Memory B cell (primary cell): ENCODE results near the gene PDZRN4.

Experiments used
- ATAC-seq: fragments of 150-1000 bp; cut with Tn5 transposase; 2 replicates; pipeline ENCODE4 v1.10.0; 2021; ENCODE audit warnings: low read depth, mild to moderate bottlenecking, moderate library complexity
- DNase-seq, 2 donors: peaks; one replicate each; pipeline ENCODE4 v3.0.0; 2022; ENCODE audit warnings: low spot score in 2 of 2
- H3K27ac Mint-ChIP-seq: one replicate; pipeline ENCODE4 v1.8.0; 2022; ENCODE audit warnings: mild to moderate bottlenecking, moderate library complexity, mixed read lengths
- H3K27me3 Mint-ChIP-seq: one replicate; pipeline ENCODE4 v1.8.0; 2022; ENCODE audit warnings: mixed read lengths
- H3K36me3 Mint-ChIP-seq: one replicate; pipeline ENCODE4 v1.8.0; 2022; ENCODE audit warnings: mild to moderate bottlenecking, mixed read lengths
- H3K4me1 Mint-ChIP-seq: one replicate; pipeline ENCODE4 v1.8.0; 2022; ENCODE audit warnings: mixed read lengths
- H3K4me3 Mint-ChIP-seq: one replicate; pipeline ENCODE4 v1.8.0; 2022; ENCODE audit warnings: mild to moderate bottlenecking, moderate library complexity, mixed read lengths
- H3K9me3 Mint-ChIP-seq: one replicate; pipeline ENCODE4 v1.8.0; 2022; ENCODE audit warnings: mixed read lengths

Gene PDZRN4

DNA sequence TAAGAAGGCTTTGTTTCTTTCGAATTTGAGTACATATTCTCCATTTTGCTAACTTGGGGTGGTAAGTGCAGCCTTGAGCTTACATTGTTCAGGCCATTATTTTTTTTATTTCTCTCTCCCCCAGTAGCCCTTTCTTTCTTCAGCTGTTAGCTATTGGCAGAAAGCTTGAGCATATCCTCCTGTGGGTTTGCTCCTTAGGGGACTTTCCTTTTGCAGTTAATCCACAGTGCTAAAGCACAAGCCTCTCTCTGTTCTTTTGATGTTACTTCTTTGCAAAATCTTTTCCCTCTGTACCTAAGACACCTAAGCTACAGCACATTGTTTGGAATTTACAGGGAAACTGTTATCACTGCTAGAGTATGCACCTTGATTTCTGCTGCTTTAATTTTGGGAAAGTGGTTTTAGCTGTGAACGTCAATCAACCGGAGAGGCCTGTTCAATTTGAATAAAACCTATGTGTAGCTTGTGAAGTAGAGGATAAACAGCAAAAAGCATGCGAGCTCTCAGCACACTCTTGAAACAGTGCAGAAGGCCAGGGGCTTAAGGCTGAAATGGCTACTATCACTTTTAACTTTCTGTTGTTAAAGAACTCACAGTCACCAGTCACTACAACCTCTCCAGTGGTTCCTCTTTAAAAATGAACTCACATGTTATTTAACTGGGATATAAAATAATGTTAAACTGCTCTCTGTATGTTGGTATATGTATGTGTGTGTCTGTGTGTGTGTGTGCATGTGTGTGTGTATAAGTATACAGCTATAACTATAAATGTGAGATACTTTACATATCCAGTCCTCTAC lies 139.2 kb downstream of the PDZRN4 start:
- DNase-seq (no peak), ATAC-seq (no peak)
- H3K4me3 Mint-ChIP-seq: no peak overlapping the region
- no peaks in the 10 kb centered on the region for H3K36me3 Mint-ChIP-seq
- no peaks in the 10 kb centered on the region for H3K4me1 Mint-ChIP-seq
- no peaks in the 10 kb centered on the region for H3K9me3 Mint-ChIP-seq
- no peak overlapping the region for H3K27ac Mint-ChIP-seq
- H3K27me3 Mint-ChIP-seq: peaks cover 7% of the 10 kb centered on the region

DNA sequence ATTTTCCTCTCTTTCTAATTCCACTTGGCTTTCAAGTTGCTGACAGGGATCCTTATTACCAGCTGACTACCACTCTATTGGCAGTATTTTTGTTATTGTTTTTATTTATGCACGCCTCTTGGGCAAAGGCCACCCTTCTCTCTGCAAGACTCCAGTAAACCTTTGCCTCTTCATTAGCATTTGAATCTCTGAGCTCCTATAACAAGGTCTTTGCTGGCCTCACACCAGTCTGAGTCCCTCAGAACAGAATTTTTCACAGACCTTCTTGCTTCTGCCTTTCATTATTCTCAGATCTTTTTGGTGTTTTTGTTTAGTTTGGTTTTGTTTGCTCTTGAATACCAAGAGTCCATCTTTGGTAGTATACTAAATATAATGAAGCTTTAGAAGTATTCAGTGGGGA lies 145.9 kb downstream of the PDZRN4 start:
- ATAC-seq: no peak
- H3K27me3 Mint-ChIP-seq: peaks cover 7% of the 10 kb centered on the region
- H3K9me3 Mint-ChIP-seq: no peaks in the 10 kb centered on the region
- no peaks in the 10 kb centered on the region for H3K36me3 Mint-ChIP-seq
- H3K4me1 Mint-ChIP-seq: no peaks in the 10 kb centered on the region
- no peak for DNase-seq
- H3K27ac Mint-ChIP-seq: no peak overlapping the region
- H3K4me3 Mint-ChIP-seq: no peak overlapping the region

DNA sequence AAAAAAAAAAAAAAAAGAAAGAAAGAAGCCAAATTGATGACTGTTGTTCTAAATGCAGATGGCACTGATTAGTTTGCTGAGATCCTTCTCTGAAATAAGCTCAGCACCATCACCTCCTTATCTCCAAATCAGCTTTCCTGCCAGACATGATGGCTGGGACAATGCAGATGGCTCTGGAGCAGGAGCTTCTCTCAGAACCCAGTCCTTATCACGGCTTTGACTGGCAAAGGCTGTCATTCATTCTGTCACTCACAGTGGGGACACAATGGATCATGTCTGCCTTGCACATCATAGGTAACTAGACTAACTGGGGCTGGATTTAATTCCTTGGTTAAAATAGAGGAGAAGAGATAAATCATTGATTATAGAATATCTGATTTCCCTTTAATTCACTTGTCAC lies 146.3 kb downstream of the PDZRN4 start:
- Mint-ChIP-seq H3K4me3 (no peak overlapping the region), H3K27me3 (peaks cover 7% of the 10 kb centered on the region), H3K36me3 (no peaks in the 10 kb centered on the region)

DNA sequence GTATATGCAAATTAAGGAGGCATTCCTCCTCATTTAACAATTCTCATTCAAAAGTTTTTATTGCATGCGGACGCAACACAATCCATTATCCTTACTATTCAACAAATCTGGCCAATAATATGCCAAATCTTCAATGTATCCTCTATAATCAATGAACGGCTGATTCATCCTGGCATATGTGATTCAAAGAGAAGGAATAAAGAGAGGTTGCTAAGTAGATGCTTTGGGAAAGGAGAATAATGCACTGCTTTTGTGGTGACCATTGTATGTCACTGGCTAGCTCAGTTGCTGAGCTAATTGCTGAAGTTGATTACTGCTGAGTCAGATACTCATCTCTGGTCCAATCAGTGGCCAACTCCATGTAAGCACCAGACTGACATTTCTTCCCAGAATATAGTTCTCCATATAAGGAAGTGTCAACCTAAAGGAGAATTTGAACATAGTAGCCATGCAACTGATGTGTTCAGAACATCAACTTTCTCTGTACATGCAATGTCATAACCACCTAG lies 148.0 kb downstream of the PDZRN4 start:
- Mint-ChIP-seq H3K4me3 (no peak overlapping the region), H3K36me3 (no peaks in the 10 kb centered on the region), H3K4me1 (no peaks in the 10 kb centered on the region), H3K27ac (no peak overlapping the region), H3K27me3 (peaks cover 7% of the 10 kb centered on the region), H3K9me3 (no peaks in the 10 kb centered on the region)
- ATAC-seq (no peak), DNase-seq (no peak)

More for the DNA sequence above, 146.3 kb downstream of the PDZRN4 start:
- no peaks in the 10 kb centered on the region for H3K9me3 Mint-ChIP-seq
- ATAC-seq (no peak), DNase-seq (no peak)
- no peaks in the 10 kb centered on the region for H3K4me1 Mint-ChIP-seq
- no peak overlapping the region for H3K27ac Mint-ChIP-seq

DNA sequence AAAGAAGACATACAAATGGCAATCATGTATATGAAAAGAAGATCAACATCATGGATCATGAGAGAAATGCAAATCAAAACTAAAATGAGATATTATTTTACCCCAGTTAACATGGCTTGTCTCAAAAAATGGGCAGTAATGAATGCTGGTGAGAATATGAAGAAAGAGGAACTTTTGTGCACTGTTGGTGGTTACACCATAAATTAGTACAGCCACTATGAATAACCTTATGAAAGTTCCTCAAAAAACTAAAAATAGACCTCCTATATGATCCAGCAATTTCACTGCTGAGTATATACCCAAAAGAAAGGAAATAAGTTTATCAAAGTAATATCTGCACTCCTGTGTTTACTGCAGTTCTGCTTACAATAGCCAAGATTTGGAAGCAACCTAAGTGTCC lies 151.7 kb downstream of the PDZRN4 start:
- no peaks in the 10 kb centered on the region for H3K27me3 Mint-ChIP-seq
- no peaks in the 10 kb centered on the region for H3K4me1 Mint-ChIP-seq
- DNase-seq (no peak), ATAC-seq (no peak)
- no peak overlapping the region for H3K4me3 Mint-ChIP-seq
- H3K9me3 Mint-ChIP-seq: no peaks in the 10 kb centered on the region
- H3K27ac Mint-ChIP-seq: no peak overlapping the region
- no peaks in the 10 kb centered on the region for H3K36me3 Mint-ChIP-seq

DNA sequence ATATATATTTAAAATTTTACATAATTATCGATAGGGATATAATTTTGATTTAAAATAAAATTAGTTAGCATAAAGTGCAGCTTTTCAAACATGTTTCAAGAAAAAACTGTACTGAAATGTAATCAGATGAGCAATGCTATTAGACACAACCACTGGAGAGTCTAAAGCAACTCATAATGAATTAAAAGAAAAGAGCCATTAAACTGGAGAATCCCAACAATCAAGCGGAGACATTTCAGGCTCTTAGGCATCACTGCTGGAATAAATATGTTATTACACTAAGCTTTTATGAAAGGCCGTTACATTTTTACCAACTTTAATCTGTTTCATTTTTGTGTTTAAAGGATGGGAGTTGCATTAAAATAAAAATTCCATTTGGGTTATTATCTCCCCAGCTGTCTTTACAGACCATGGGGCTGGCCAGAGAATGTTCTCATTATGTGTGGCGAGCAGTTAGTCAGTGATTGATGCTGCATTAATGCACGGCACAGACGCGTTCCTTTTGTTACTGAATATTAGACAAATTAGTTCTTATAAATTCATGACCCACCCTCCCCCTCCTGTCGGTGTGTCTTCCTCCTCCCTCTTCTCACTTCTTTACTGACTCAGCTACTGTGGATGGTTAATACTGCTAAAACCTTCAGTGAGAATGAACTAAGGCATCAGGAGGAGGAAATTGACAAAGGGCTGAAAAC lies 156.8 kb downstream of the PDZRN4 start:
- Mint-ChIP-seq H3K4me1 (no peaks in the 10 kb centered on the region), H3K9me3 (no peaks in the 10 kb centered on the region), H3K36me3 (no peaks in the 10 kb centered on the region), H3K27me3 (no peaks in the 10 kb centered on the region), H3K4me3 (no peak overlapping the region), H3K27ac (no peak overlapping the region)
- DNase-seq (no peak), ATAC-seq (no peak)

DNA sequence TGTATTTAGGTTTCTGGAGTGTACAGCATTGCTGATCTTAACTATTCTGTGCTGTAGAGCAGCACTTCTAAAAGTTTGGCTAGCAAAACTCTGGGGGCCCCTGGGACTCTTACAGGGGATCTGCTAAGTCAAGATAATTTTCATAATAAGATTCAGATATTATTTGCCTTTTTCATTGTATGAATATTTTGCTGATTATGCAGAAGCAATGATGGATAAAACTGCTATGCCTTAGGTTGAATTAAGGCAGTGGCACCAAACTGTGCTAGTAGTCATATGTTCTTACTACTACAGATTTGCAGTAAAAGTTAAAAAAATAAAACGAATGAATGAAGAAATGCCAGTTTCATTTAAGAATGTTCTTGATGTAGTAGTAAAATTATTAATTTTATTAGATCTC lies 160.1 kb downstream of the PDZRN4 start:
- no peak for ATAC-seq
- H3K9me3 Mint-ChIP-seq: peaks cover 8% of the 10 kb centered on the region

DNA sequence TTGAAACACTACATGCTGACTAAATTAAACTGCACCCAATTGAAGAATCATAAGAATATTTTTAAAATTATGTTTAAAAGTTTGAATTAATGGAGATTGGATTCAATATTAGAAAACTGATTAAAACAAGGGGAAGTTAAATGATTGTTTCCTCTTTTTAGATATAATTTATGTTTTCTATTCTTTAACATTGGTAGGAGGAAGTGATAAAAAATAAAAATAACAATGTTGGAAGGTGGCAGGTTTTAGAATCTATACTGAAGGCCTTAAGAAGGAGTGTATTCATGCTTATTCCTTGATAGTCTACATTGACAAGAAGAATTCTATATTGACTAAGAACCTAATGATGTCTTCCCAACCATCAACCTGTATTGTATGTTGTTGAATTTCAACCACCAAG lies 168.1 kb downstream of the PDZRN4 start:
- Mint-ChIP-seq H3K27ac (no peak overlapping the region), H3K36me3 (no peaks in the 10 kb centered on the region), H3K4me1 (no peaks in the 10 kb centered on the region), H3K27me3 (no peaks in the 10 kb centered on the region), H3K9me3 (peaks cover 6% of the 10 kb centered on the region), H3K4me3 (no peak overlapping the region)
- no peak for ATAC-seq
- no peak for DNase-seq

More for the DNA sequence above, 160.1 kb downstream of the PDZRN4 start:
- Mint-ChIP-seq H3K36me3 (no peaks in the 10 kb centered on the region), H3K4me1 (no peaks in the 10 kb centered on the region), H3K27ac (no peak overlapping the region), H3K4me3 (no peak overlapping the region), H3K27me3 (no peaks in the 10 kb centered on the region)
- no peak for DNase-seq

DNA sequence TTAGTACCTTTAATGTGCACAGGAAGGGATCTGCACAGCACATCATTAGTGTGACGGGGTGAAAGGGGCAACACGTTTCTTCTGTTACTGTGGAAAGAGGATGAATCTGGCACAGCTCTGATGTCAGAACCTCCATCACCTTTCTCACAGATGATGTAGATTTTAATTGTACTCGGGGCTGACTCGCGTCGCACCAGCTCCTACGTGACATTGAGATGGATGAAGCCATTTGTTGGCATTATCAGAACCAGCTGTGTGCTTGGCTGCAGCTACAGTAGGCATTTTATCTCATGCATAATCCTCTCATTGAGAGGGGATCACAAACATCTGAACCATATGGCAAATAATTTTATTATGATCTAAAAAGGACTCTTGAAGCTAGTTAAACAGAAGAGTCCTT lies 173.6 kb downstream of the PDZRN4 start:
- Mint-ChIP-seq H3K27me3 (no peaks in the 10 kb centered on the region), H3K4me1 (no peaks in the 10 kb centered on the region), H3K27ac (no peak overlapping the region), H3K4me3 (no peak overlapping the region), H3K36me3 (no peaks in the 10 kb centered on the region), H3K9me3 (no peaks in the 10 kb centered on the region)
- no peak for ATAC-seq
- DNase-seq: no peak

DNA sequence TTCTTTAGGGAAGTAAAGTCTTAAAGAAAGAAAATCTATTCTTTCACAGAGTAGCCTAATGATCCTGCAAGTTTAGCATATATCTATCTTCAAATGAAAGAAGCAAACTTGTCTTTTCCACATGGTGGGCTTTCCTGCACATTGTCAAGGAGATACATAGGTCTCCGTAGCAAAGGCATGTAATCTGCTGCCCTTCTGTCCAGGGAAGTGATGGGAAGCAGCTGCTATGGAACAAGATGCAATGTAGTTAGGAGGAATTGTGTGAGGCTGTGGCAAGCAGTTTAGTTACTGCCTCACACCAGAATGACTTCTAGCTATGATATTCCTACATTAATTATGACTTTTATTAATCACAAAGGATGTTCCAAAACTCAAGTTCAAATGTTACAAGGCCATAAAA lies 174.4 kb downstream of the PDZRN4 start:
- Mint-ChIP-seq H3K27ac (no peak overlapping the region), H3K36me3 (no peaks in the 10 kb centered on the region), H3K27me3 (no peaks in the 10 kb centered on the region), H3K4me1 (no peaks in the 10 kb centered on the region), H3K9me3 (no peaks in the 10 kb centered on the region), H3K4me3 (no peak overlapping the region)
- ATAC-seq: no peak
- DNase-seq: no peak

DNA sequence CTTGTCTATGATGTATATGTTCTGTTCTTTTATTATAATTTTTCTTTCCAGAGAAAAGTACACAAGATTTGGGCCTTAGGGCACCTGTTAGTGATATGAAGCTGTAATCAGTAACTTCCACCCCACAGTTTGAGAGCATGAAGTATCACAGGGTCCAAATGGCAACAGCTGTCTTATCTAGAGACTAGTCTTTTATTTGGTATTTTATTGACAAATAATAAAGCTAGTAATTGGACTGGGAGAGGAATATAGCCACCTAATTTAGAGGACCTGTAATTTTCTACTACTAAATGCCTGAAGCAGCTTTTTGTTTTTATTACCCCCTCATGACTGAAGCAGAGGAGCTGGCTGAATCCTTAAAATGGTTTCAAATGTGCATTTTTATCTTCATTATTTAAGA lies 174.8 kb downstream of the PDZRN4 start:
- Mint-ChIP-seq H3K9me3 (no peaks in the 10 kb centered on the region), H3K27ac (no peak overlapping the region), H3K36me3 (no peaks in the 10 kb centered on the region), H3K4me1 (no peaks in the 10 kb centered on the region), H3K27me3 (no peaks in the 10 kb centered on the region), H3K4me3 (no peak overlapping the region)
- ATAC-seq (no peak), DNase-seq (no peak)

DNA sequence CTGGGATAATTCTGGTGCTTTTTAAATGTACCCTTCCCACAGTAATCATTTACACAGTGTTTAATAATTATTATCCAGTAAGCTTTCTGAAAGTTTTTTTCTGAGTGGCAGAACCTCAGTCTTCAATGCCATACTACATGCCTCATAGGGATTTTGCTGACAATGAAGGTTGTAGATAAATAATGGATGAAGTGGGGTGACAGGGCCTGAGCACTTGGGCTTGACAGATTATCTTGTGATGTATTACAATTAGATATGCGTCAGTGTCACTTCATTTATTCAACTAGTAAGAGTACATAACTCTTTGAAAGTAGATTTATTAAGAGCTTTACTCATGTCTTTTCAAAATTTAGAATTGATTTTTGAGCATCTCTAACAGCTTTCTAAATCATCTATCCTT lies 176.1 kb downstream of the PDZRN4 start:
- Mint-ChIP-seq H3K4me1 (no peaks in the 10 kb centered on the region), H3K9me3 (peaks cover 3% of the 10 kb centered on the region), H3K27ac (no peak overlapping the region), H3K36me3 (no peaks in the 10 kb centered on the region), H3K4me3 (no peak overlapping the region), H3K27me3 (no peaks in the 10 kb centered on the region)
- ATAC-seq (no peak), DNase-seq (no peak)

DNA sequence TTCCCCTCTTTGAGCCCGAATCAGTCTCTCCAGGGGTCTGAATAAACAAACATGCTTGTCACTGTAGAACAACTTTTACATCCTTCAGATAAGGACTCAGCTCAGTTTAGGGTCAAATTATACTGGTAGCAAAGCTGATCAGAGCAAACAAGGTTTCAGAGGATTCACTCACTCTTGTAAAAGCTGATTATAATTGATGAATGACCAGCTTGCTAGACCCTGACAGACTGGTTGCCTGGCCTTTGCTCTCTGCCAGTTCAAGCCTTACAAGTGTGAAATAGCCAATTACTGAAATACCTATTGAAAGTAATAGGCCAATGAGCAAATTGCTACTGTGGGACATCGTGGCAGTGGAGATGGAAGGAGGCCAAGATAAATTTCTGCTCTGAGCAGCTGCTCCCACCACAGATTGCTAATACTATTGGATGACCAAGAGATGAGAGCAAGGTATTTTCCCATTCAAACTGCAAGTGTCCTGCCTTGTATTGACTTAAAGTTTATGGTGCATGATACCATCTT lies 177.6 kb downstream of the PDZRN4 start:
- no peak for ATAC-seq
- Mint-ChIP-seq H3K27ac (no peak overlapping the region), H3K4me3 (no peak overlapping the region), H3K27me3 (no peaks in the 10 kb centered on the region), H3K4me1 (no peaks in the 10 kb centered on the region), H3K36me3 (no peaks in the 10 kb centered on the region), H3K9me3 (peaks cover 3% of the 10 kb centered on the region)
- DNase-seq: no peak

DNA sequence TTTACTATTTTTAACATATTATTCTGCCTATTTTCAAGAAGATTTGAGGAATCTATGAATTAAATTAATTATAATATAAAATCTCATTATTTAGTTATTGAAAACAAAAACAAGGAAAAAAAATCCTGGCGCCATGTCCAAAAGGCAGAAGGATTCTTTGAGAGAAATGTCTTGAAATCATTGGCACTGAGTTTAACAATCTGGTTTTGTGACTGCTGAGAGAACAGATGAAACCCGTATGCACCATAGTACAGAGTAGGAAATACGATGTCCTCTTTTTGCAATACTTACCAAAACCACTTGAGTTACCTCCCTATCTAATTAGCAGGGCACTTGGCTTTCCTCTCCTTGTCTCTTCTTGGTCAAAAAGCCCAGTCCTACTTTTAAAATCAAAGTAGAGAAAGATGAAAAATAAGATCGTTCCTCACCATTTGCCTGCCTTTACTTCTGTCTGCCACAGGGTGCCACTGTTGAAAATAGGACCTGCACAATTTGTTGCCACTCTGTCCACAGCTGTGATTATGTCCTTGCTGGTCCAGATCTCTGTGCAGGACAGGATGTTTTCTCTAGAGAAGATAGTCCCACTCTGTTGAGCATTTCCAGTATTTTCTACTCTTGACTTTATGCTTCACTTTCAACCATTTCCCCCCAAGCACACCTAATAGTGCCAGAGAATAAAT lies 179.7 kb downstream of the PDZRN4 start:
- no peak overlapping the region for H3K27ac Mint-ChIP-seq
- H3K36me3 Mint-ChIP-seq: no peaks in the 10 kb centered on the region
- ATAC-seq: no peak

More for the DNA sequence above, 179.7 kb downstream of the PDZRN4 start:
- Mint-ChIP-seq H3K9me3 (peaks cover 3% of the 10 kb centered on the region), H3K27me3 (peaks cover 2% of the 10 kb centered on the region), H3K4me3 (no peak overlapping the region), H3K4me1 (no peaks in the 10 kb centered on the region)
- no peak for DNase-seq
